NOMO-1 (cell line): ENCODE data around the gene CTSC.
"Not testable (repeated sequence)": the region's sequence is repeated elsewhere in the genome, so short reads cannot be mapped to it uniquely, and the experiment has no call there.

Source experiments
- DNase-seq, 2 experiments: peaks; one replicate each; lab custom pipeline; 2025; ENCODE audit not compliant: unreplicated experiment in 2 of 2; lab: John Stamatoyannopoulos, UW

The CTSC gene

GRCh38 chr11:88292171-88292843 is 45.2 kb downstream of the CTSC start:
- DNase-seq = no peak

- DNase-seq = no peak
Measured at GRCh38 chr11:88288560-88288959, 49.0 kb downstream of the CTSC start.

DNA sequence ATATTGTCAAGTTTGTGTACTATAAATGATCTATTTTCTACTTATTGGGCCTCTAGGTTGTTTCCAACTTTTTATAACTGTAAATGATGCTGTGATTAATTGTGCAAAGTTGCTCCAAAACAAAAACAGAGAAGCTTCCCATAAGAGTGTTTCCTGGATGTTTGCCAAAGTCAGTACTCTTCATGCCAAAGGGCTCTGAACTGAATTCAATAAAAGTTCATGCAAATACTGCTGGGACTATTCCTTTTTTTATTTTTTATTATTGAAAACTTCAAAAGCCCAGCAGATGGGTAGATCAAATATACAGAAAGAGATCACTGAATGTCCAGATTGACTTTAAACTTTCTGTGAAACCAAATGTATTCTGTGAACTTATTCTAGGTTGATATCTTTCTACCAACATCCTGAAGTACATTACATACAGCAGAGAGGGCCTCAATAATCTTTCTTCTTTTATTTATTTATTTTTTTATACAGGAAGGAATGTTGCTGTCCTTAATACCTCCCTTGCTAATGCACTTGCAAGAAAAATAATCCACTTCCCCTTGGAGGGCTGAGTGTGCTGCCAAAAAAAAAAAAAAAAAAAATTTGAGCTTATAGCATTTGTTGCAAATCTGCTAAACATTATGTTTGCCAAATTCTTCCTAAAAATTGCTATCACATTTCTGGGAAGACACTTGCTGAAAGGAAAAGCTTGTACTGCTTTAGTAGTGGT is 53.0 kb downstream of the CTSC start:
- no peak for DNase-seq

- DNase-seq = no peak
Measured at GRCh38 chr11:88282747-88283515, 54.6 kb downstream of the CTSC start.

DNA sequence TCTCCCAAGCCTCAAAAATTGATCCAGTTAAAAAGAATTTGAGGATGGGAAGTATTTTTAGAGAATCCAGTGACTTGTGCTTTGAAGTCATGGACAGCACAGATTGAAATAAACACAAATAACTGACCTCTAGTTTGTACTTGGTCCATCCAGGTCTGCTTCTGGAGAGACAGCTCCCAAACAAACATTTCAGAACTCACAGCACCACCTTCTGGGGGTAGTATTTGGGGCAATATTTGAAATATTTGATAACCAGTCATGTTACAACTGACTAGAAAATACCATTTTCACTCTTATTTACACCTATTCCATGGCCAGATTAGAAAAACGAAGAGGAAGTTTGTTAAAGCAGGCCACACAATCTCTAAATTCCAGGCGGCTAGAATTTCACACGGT is 56.2 kb downstream of the CTSC start:
- DNase-seq = no peak

- DNase-seq = no peak
Measured at GRCh38 chr11:88280673-88281316, 56.7 kb downstream of the CTSC start.

DNA sequence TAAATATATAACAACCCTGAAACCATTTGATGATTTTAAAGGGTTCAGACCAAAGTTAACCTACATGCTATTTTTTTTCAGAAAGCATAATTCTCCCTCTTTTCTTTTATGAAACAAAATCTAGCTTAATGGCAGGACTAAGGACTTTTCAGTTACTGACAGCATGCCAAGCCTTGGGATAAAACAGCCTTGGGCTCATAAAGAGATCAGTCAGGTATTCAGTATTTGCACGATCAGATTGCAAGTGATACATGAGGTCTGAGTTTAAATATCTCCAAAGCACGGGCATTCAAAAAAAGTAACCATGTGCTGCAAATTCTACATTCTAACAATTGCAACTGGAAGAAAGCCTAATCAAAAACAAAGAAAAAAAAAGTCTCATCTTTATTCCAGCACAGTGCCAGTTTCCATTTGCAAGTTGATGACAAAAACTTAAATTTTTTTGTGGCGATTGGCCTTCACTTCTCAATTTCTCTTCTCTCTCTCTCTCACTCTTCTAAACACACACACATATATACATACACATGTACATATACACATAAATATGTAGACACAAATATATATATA is 60.1 kb downstream of the CTSC start:
- DNase-seq = no peak

GRCh38 chr11:88275636-88276035 is 61.9 kb downstream of the CTSC start:
- DNase-seq = no peak

GRCh38 chr11:88266919-88267318 is 70.6 kb downstream of the CTSC start:
- peak; percentile 2 to 45 for DNase-seq

GRCh38 chr11:88266157-88266556 is 71.4 kb downstream of the CTSC start:
- DNase-seq = no peak

- no peak for DNase-seq
Measured at GRCh38 chr11:88259431-88259830, 78.1 kb downstream of the CTSC start.

DNA sequence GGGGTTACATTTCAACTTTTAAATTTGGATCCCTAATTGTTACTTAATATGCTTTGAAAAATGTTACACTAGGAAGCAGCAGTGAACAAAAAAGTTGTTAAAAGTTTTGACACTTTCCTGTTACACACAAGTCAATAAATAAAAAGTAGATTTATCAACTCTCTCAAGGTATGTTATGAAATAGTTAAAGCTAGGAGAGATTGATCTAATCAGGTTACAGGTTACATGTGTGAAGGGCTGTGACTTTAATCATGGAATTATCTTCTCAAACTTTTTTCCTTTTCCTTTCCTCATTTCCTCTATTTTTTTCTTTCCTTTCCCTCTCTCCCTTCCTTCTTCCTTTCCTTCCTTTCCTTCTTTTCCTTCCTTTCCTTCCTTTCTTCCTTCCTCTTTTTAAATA is 85.3 kb downstream of the CTSC start:
- no peak for DNase-seq

DNA sequence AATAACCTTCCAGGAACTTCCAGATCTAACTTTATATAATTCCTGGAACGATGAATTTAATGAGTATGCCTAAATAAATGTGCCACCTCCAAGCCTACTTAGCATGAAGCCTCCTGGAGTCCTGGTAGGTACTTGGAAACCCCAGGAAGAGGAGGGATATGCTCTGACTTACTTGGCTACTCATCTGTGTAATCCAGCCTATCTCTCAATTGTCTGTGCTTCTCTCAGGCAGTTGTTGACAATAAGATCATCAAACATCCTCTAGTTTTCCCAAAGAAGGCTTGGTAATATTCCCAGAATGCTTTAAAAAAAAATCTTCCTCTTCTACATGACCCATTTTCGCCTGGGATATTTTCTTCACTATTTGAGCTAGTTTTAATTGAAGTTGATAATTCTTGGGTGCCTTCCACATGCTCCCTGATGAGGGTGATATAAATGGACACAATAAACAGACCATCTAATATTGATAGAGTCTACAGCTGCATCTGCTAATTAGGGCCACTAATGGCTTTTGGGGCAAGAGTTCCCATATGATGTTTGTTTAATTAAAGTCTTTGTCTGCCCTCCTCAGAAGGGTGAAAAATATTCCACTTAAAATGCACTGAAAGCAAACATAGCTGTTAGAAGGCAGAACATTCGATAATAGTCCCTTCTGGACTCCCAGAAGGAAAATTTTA is 86.8 kb downstream of the CTSC start:
- no peak for DNase-seq

DNA sequence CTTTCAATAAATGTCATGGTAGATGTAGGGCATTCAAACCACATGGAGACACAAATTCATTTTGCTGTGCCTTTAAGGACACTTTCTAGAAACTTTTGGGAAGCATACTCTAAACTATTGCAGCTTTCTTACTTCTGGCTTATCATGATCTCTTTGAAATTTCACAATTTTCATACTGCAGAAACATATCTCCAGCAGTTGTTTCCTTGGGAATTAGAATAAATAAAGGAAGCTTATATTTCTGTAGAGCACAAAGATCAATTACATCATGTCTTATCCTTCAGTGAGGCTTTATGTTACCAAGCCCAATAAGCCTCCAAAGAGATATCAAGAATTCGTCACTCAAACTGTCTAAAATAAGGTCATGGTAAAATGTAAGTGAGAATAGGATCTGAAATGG is 87.8 kb downstream of the CTSC start:
- no peak for DNase-seq

DNA sequence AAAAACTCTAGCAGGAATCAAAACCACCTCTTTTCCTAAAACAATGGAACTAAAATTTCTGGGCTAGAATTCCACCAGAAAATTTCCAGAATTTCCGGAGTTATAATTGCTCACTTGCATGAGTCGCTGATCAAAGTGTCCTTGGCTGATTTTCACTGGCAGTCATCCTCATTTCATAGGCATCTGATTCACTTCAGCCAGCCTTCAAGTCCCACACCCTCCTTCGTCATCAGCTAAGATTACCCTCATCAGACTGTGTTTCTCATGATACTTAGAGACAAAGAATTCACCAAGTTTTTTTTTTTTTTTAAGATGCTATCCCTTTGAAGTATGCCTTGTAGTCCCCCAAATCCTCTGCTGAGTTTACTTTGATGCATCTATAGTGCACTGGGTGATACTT is 90.8 kb downstream of the CTSC start:
- no peak for DNase-seq

GRCh38 chr11:88245576-88245975 is 92.0 kb downstream of the CTSC start:
- not testable (repeated sequence) for DNase-seq
